K562 (cell line): Measurements from ENCODE around the gene ZNF335. TPM values are rescaled to one million over a fixed set of nuclear protein-coding genes. Genes with fewer than 3 reads are reported as not detected.

Experiments used
- ATAC-seq: fragments of 200-7000 bp; cut with Tn5 transposase; 3 replicates; pipeline ENCODE4 v1.9.1; 2020; ENCODE audit warnings: moderate library complexity
- BruUV-seq: library from RNA; stranded (reverse); fragments of 400-500 nt; replicated peaks from 2 replicates; lab custom pipeline; 2021; lab: Mats Ljungman, UMichigan
- CTCF ChIA-PET: fragments of 300-600 bp; formaldehyde crosslinking; extraction: SDS; loops from one replicate; lab custom pipeline; 2021; ENCODE audit warnings: low intra/inter-chr PET ratio; lab: Yijun Ruan, JAX
- POLR2A ChIA-PET: fragments of 300-600, 350-650 bp; sonication (Branson Sonifier 250); formaldehyde crosslinking; extraction: SDS; loops from one replicate; lab custom pipeline; 2021; ENCODE audit warnings: antibody characterized with exemption, inconsistent platforms; lab: Yijun Ruan, JAX
- DNase-seq, 4 experiments: peaks; one replicate each; pipeline versions ENCODE4 v3.0.0 to v3.0.0-alpha.2; 2011 to 2018; ENCODE audit warnings: low spot score in 3 of 4, mixed read lengths in 3 of 4; ENCODE audit errors: extremely low read depth in 1 of 4
- FAIRE-seq: peaks from 2 replicates; lab custom pipeline; 2011; peaks lifted over from hg19 to GRCh38; lab: Jason Lieb, UNC
- H2AFZ ChIP-seq: 2 replicates; pipeline ENCODE4 v1.6.0; 2011; ENCODE audit warnings: low read depth, low read length, control low read depth, inconsistent platforms
- H3K27ac ChIP-seq: fragments of 200-600 bp; 3 replicates; pipeline ENCODE4 v1.8.0; 2011; ENCODE audit warnings: low read depth, mild to moderate bottlenecking, control low read depth, inconsistent platforms, low read length, moderate library complexity, mixed read lengths; ENCODE audit errors: extremely low read depth
- H3K27me3 ChIP-seq, 2 experiments: fragments of 300-600 bp in 1 of 2; 2 replicates in 1 of 2; 3 replicates in 1 of 2; pipeline versions ENCODE4 v1.6.0 to v1.8.0; 2011; ENCODE audit warnings: inconsistent platforms in 2 of 2, low read length in 2 of 2, mild to moderate bottlenecking in 1 of 2, mixed read lengths in 1 of 2, moderate library complexity in 1 of 2; ENCODE audit not compliant: control insufficient read depth in 2 of 2, insufficient read depth in 2 of 2
- H3K36me3 ChIP-seq: fragments of 300-600 bp; 3 replicates; pipeline ENCODE4 v1.8.0; 2011; ENCODE audit warnings: mild to moderate bottlenecking, low read length, inconsistent platforms; ENCODE audit not compliant: control insufficient read depth, insufficient read depth
- H3K4me1 ChIP-seq, 2 experiments: fragments of 200-600 bp in 1 of 2; replicated peaks in 1 of 2; 2 replicates in 1 of 2; 3 replicates in 1 of 2; pipeline versions ENCODE4 v1.5.1 to v1.8.0; 2011; ENCODE audit warnings: inconsistent platforms in 2 of 2, low read length in 2 of 2, mild to moderate bottlenecking in 1 of 2, mixed read lengths in 1 of 2, moderate library complexity in 1 of 2; ENCODE audit not compliant: control insufficient read depth in 2 of 2, insufficient read depth in 2 of 2
- H3K4me2 ChIP-seq: 2 replicates; pipeline ENCODE4 v1.6.1; 2011; ENCODE audit warnings: low read length, control low read depth, inconsistent platforms, mixed read lengths; ENCODE audit not compliant: insufficient read depth
- H3K4me3 ChIP-seq: fragments of 200-600 bp; sonication (generic), shearing (Covaris generic); 2 replicates; pipeline ENCODE4 v1.5.1; 2016; ENCODE audit warnings: control low read depth, inconsistent platforms
- H3K79me2 ChIP-seq: fragments of 200-600 bp; 3 replicates; pipeline ENCODE4 v1.8.0; 2011; ENCODE audit warnings: low read length, inconsistent platforms; ENCODE audit not compliant: control insufficient read depth, insufficient read depth
- H3K9ac ChIP-seq, 2 experiments: 2 replicates each; pipeline versions ENCODE4 v1.6.0 to v1.6.1; 2011; ENCODE audit warnings: low read depth in 2 of 2, low read length in 2 of 2, control low read depth in 1 of 2, inconsistent platforms in 1 of 2, mild to moderate bottlenecking in 1 of 2, mixed read lengths in 1 of 2; ENCODE audit not compliant: insufficient read depth in 1 of 2
- H3K9me1 ChIP-seq: one replicate; pipeline ENCODE4 v1.6.0; 2011; ENCODE audit warnings: inconsistent platforms, mild to moderate bottlenecking, low read length, moderate library complexity; ENCODE audit not compliant: control insufficient read depth, insufficient read depth
- H3K9me3 ChIP-seq: replicated peaks from 2 replicates; pipeline ENCODE4 v1.5.1; 2011; ENCODE audit warnings: low read depth, low read length, inconsistent platforms; ENCODE audit not compliant: control insufficient read depth, insufficient read depth
- H4K20me1 ChIP-seq: replicated peaks from 2 replicates; pipeline ENCODE4 v1.6.1; 2011; ENCODE audit warnings: low read length, inconsistent platforms, mixed read lengths; ENCODE audit not compliant: control insufficient read depth, insufficient read depth
- POLR2G ChIP-seq: fragments of 200-400 bp; formaldehyde crosslinking; IDR thresholded peaks from 2 replicates; pipeline ENCODE4 v1.6.1; 2017; ENCODE audit warnings: low read depth, mild to moderate bottlenecking, antibody characterized with exemption, low read length, moderate library complexity
- RBFOX2 ChIP-seq: fragments of 200-400 bp; formaldehyde crosslinking; IDR thresholded peaks from 2 replicates; pipeline ENCODE4 v1.6.1; 2017; ENCODE audit warnings: low read depth, mild to moderate bottlenecking, low read length, moderate library complexity
- RREB1 ChIP-seq: fragments of 250-450 bp; sonication (Bioruptor Pico); IDR thresholded peaks from 2 replicates; pipeline ENCODE4 v1.4.0; 2020
- WGBS: fragments of 100-300 bp; shearing (Covaris generic); methylation state at CpG from one replicate; pipeline ENCODE4 v1.1.6; 2016; ENCODE audit warnings: low coverage, mixed read lengths; ENCODE audit not compliant: insufficient coverage; ENCODE audit errors: missing lambda C conversion rate; 5-methylcytosine and 5-hydroxymethylcytosine counted together
- in situ Hi-C: fragments of 300-500 bp; cut with MboI; formaldehyde crosslinking; loops from 4 replicates; pipeline ENCODE4 v1.15.0; 2018; ENCODE audit warnings: inconsistent platforms, mixed read lengths
- intact Hi-C: fragments of 100-400 bp; cut with micrococcal nuclease; formaldehyde crosslinking; loops from 2 replicates; pipeline ENCODE4 v1.14.2; 2022
- polyA plus RNA-seq, 8 experiments: library from polyadenylated mRNA; depleted of rRNA in 4 of 8; stranded (reverse) in 5 of 8; unstranded in 3 of 8; fragments of >200 nt; fragmentation: Nextera tagmentation in 2 of 8; fragmentation: Illumina TruSeq in 1 of 8; extraction: Ambion mirVana in 2 of 8; extraction: Trizol in 1 of 8; gene quantifications; 2 replicates each; pipeline versions ENCODE4 v1.2.1 to v1.2.3, GENCODE V29; 2011 to 2014; ENCODE audit warnings: inconsistent platforms in 1 of 8, missing spikeins in 1 of 8
- total RNA-seq, 7 experiments: library from RNA; depleted of rRNA in 6 of 7; stranded (reverse); fragments of >200 nt in 6 of 7; fragmentation: Illumina TruSeq in 2 of 7; extraction: Trizol in 2 of 7; gene quantifications; 2 replicates each; pipeline versions ENCODE4 v1.2.1 to v1.2.3, GENCODE V29; 2011 to 2021; ENCODE audit warnings: low replicate concordance in 1 of 7

ZNF335 gene
- total and polyA plus RNA-seq, 9 of the 15 experiments (the other 6 are each of a cell fraction or from before 2014, with no cell fraction given) = 0.39 to 16.0 (median 7.6) TPM

GRCh38 chr20:45953672-45954071, 18.3 kb downstream of the ZNF335 start:
- H3K9me1 ChIP-seq = no peaks in the 10 kb centered on the region
- in situ Hi-C loops = no loop called here
- WGBS = 92% methylated on average over 9 of the region's 9 CpGs
- H4K20me1 ChIP-seq = no peaks in the 10 kb centered on the region
- CTCF ChIA-PET = no interaction called here
- no peaks in the 10 kb centered on the region for H3K27me3 ChIP-seq
- no peak overlapping the region for H3K4me3 ChIP-seq
- ATAC-seq (no peak), FAIRE-seq (no peak), DNase-seq (no peak)
- intact Hi-C loops = no loop called here
- H3K4me1 ChIP-seq = peaks cover 0 to 11% of the 10 kb centered on the region in 2 experiments; a peak in 1 of 5 replicates
- POLR2A ChIA-PET = interaction anchor here (1.5 to 2.4 kb wide), 3 partner anchors 7 to 19 kb away, joined by 5 to 10 read pairs (median 7); no protein-coding TSS in a partner anchor
- no peak overlapping the region for H2AFZ ChIP-seq
- BruUV-seq = no TSS peak
- peaks cover 66% of the 10 kb centered on the region; the same call in 2 of the 3 replicates for H3K36me3 ChIP-seq
- H3K4me2 ChIP-seq = no peak overlapping the region
- no peaks in the 10 kb centered on the region for H3K79me2 ChIP-seq
- H3K27ac ChIP-seq = no peak overlapping the region
- peak overlapping the region in 1 of 2 experiments; percentile 23; a peak in 1 of 4 replicates for H3K9ac ChIP-seq
- TF ChIP-seq RBFOX2 = 0 out of 2 replicates have a peak, but pooled peaks have one; percentile 27
- peak; percentile 54 for TF ChIP-seq POLR2G
- TF ChIP-seq RREB1 (CRISPR knock-in tag) = no peak
- no peaks in the 10 kb centered on the region for H3K9me3 ChIP-seq
